ENCODE data around the gene PTK6. TPM values are rescaled to one million over a fixed set of nuclear protein-coding genes. Genes with fewer than 3 reads are reported as not detected.
"Not testable (repeated sequence)": the region's sequence is repeated elsewhere in the genome, so short reads cannot be mapped to it uniquely, and the experiment has no call there.

The PTK6 gene
- total RNA-seq, 3 donors from 2014 or later (not counting 1 experiment from before 2014, with no cell fraction given), result 0.16 to 0.48 TPM; not detected in 1

DNA sequence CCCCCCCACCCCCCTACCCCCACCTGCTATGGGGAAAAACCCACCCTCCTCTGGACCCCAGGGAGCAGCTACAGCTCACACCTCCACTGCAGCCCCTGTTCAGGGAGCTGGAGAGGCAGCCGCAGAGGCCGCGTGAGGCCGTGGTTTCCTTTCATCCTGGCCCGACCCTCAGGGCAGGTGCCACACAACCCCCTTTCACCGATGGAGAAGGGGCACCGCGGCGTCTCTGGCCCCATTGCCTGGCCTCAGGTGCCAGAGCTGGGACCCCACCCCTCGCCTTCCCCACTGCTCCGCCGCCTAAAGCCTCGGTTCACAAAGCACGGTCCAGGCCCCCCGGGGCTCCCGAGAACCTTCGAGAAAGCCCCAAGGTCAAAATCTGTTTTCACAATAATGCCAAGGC is 52.9 kb downstream of the PTK6 start:
- Histone ChIP-seq H3K9me3 (ENCODE audit: control insufficient read depth, insufficient read depth, low read length) (no peaks in the 10 kb centered on the region), H3K27ac (ENCODE audit: low read length) (no peak overlapping the region), H3K4me3 (ENCODE audit: low read length) (no peak overlapping the region), H3K27me3 (ENCODE audit: control insufficient read depth, insufficient read depth, low read length) (peaks cover 3% of the 10 kb centered on the region), H3K36me3 (ENCODE audit: control insufficient read depth, insufficient read depth, low read length) (no peaks in the 10 kb centered on the region), H3K4me1 (ENCODE audit: control insufficient read depth, insufficient read depth, low read length) (no peaks in the 10 kb centered on the region)
- Mint-ChIP-seq H3K9me3 (no peaks in the 10 kb centered on the region), H3K4me3 (no peak overlapping the region), H3K27ac (no peak overlapping the region), H3K36me3 (no peaks in the 10 kb centered on the region), H3K27me3 (ENCODE audit: low read depth in 2 of 2) (peaks cover 12 to 23% of the 10 kb centered on the region in 2 donors), H3K4me1 (no peaks in the 10 kb centered on the region)
- TF ChIP-seq, protein P1, sequence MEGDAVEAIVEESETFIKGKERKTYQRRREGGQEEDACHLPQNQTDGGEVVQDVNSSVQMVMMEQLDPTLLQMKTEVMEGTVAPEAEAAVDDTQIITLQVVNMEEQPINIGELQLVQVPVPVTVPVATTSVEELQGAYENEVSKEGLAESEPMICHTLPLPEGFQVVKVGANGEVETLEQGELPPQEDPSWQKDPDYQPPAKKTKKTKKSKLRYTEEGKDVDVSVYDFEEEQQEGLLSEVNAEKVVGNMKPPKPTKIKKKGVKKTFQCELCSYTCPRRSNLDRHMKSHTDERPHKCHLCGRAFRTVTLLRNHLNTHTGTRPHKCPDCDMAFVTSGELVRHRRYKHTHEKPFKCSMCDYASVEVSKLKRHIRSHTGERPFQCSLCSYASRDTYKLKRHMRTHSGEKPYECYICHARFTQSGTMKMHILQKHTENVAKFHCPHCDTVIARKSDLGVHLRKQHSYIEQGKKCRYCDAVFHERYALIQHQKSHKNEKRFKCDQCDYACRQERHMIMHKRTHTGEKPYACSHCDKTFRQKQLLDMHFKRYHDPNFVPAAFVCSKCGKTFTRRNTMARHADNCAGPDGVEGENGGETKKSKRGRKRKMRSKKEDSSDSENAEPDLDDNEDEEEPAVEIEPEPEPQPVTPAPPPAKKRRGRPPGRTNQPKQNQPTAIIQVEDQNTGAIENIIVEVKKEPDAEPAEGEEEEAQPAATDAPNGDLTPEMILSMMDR (IDR thresholded peaks at IDR 0.05), result no peak
- no peak for DNase-seq
- intact Hi-C loops (cut with micrococcal nuclease), result no loop called here
- no peak for ATAC-seq
- 49% methylated on average over 17 of the region's 17 CpGs for WGBS (ENCODE audit: insufficient coverage)

DNA sequence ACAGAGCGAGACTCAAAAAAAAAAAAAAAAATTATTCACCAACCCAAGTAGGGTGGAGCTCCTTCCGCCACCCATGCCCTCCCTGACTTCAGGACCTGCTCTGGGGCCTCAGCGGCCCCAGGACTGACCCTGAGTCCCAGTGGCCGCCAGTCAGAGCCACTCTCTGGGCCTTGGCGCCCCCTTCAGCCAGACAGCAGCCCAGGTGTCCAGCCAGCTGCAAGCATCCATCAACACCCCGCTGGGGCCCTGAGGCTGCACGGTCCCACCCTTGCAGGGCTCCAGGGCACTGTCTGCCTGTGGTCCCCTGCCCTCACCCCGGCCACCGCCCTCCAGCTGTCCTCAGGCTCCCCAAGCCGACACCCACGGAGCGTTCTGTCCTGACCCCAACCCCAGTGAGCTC is 53.3 kb downstream of the PTK6 start:
- H3K9me3 Mint-ChIP-seq, result no peaks in the 10 kb centered on the region
- TF ChIP-seq, protein P1 (IDR thresholded peaks at IDR 0.05), result no peak
- no peak overlapping the region for H3K4me3 Mint-ChIP-seq
- ATAC-seq (no peak), DNase-seq (no peak)
- Histone ChIP-seq H3K4me1 (ENCODE audit: control insufficient read depth, insufficient read depth, low read length) (no peaks in the 10 kb centered on the region), H3K27ac (ENCODE audit: low read length) (no peak overlapping the region), H3K27me3 (ENCODE audit: control insufficient read depth, insufficient read depth, low read length) (peaks cover 3% of the 10 kb centered on the region), H3K9me3 (ENCODE audit: control insufficient read depth, insufficient read depth, low read length) (no peaks in the 10 kb centered on the region), H3K4me3 (ENCODE audit: low read length) (no peak overlapping the region), H3K36me3 (ENCODE audit: control insufficient read depth, insufficient read depth, low read length) (no peaks in the 10 kb centered on the region)
- intact Hi-C loops (cut with micrococcal nuclease), result no loop called here
- H3K36me3 Mint-ChIP-seq, result no peaks in the 10 kb centered on the region
- H3K27ac Mint-ChIP-seq, result no peak overlapping the region
- WGBS (ENCODE audit: insufficient coverage), result 76% methylated on average over 12 of the region's 12 CpGs
- H3K4me1 Mint-ChIP-seq, result no peaks in the 10 kb centered on the region
- H3K27me3 Mint-ChIP-seq (ENCODE audit: low read depth in 2 of 2), result peaks cover 12 to 23% of the 10 kb centered on the region in 2 donors

DNA sequence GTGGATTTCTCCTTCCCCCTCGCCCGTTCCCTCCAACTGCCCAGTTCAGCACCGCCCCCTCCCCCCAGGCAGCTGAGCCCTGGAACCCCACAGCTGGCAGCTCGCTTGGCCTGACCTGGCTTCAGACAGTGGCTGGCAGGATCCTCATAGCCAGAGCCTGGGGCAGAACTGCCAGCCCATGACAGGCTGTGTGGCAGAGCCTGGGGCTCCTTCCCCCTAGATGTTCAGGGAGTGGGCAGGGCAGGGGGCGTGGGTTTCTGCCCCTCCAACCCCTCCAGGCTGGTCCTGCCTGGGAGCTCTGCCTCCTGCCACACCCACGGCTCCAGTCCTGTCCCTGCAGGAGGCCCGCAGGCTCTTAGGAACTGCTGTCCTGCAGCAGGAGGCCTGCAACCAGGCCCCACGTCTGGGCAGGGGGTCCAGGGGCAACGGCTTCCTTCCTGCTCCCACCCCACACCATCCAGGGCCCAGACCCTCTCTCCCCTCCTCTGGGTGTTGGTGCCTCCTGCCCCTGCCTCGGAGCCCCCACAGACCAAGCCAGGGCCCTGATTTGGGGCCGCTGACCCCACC is 55.1 kb downstream of the PTK6 start:
- no peaks in the 10 kb centered on the region for H3K36me3 Mint-ChIP-seq
- no peaks in the 10 kb centered on the region for H3K36me3 ChIP-seq (ENCODE audit: control insufficient read depth, insufficient read depth, low read length)
- peaks cover 2% of the 10 kb centered on the region for H3K27me3 ChIP-seq (ENCODE audit: control insufficient read depth, insufficient read depth, low read length)
- no peak overlapping the region for H3K27ac Mint-ChIP-seq
- H3K9me3 ChIP-seq (ENCODE audit: control insufficient read depth, insufficient read depth, low read length), result no peaks in the 10 kb centered on the region
- H3K4me3 ChIP-seq (ENCODE audit: low read length), result no peak overlapping the region
- WGBS (ENCODE audit: insufficient coverage), result 70% methylated on average over 11 of the region's 11 CpGs
- intact Hi-C loops (cut with micrococcal nuclease), result no loop called here
- no peak overlapping the region for H3K4me3 Mint-ChIP-seq
- no peaks in the 10 kb centered on the region for H3K4me1 ChIP-seq (ENCODE audit: control insufficient read depth, insufficient read depth, low read length)
- TF ChIP-seq, protein P1 (IDR thresholded peaks at IDR 0.05), result no peak
- ATAC-seq, result no peak
- DNase-seq, result no peak
- H3K27ac ChIP-seq (ENCODE audit: low read length), result no peak overlapping the region
- no peaks in the 10 kb centered on the region for H3K4me1 Mint-ChIP-seq
- H3K9me3 Mint-ChIP-seq, result no peaks in the 10 kb centered on the region
- peaks cover 12 to 29% of the 10 kb centered on the region in 2 donors for H3K27me3 Mint-ChIP-seq (ENCODE audit: low read depth in 2 of 2)

DNA sequence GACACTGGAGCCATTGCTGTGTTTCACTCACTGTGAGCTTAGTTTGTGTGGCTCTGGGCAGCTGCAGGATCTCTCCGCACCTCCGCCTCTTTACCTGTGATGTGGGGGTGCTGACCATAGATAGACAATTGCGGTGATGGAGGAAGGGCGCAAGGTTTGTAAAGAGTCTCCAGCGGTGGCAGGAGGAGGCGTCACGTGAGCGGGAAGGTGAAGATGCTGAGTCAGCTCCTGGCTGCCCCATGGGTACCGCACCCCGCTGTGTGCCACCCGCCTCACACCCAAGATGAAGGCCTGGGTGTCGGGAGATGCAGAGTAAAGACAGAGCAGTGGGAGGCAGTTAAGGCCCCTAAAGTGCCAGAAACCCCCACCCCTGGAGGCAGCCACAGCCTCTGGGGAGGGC is 55.7 kb downstream of the PTK6 start:
- H3K27ac ChIP-seq (ENCODE audit: low read length), result no peak overlapping the region
- peaks cover 5% of the 10 kb centered on the region for H3K27me3 ChIP-seq (ENCODE audit: control insufficient read depth, insufficient read depth, low read length)
- Mint-ChIP-seq H3K36me3 (no peaks in the 10 kb centered on the region), H3K9me3 (no peaks in the 10 kb centered on the region), H3K4me3 (no peak overlapping the region), H3K27ac (no peak overlapping the region), H3K27me3 (ENCODE audit: low read depth in 2 of 2) (peaks cover 12 to 29% of the 10 kb centered on the region in 2 donors), H3K4me1 (no peaks in the 10 kb centered on the region)
- no peaks in the 10 kb centered on the region for H3K4me1 ChIP-seq (ENCODE audit: control insufficient read depth, insufficient read depth, low read length)
- H3K4me3 ChIP-seq (ENCODE audit: low read length), result no peak overlapping the region
- no peaks in the 10 kb centered on the region for H3K9me3 ChIP-seq (ENCODE audit: control insufficient read depth, insufficient read depth, low read length)
- no peak for DNase-seq
- ATAC-seq, result no peak
- no peaks in the 10 kb centered on the region for H3K36me3 ChIP-seq (ENCODE audit: control insufficient read depth, insufficient read depth, low read length)
- intact Hi-C loops (cut with micrococcal nuclease), result no loop called here
- TF ChIP-seq, protein P1 (IDR thresholded peaks at IDR 0.05), result no peak
- WGBS (ENCODE audit: insufficient coverage), result 66% methylated on average over 12 of the region's 12 CpGs

DNA sequence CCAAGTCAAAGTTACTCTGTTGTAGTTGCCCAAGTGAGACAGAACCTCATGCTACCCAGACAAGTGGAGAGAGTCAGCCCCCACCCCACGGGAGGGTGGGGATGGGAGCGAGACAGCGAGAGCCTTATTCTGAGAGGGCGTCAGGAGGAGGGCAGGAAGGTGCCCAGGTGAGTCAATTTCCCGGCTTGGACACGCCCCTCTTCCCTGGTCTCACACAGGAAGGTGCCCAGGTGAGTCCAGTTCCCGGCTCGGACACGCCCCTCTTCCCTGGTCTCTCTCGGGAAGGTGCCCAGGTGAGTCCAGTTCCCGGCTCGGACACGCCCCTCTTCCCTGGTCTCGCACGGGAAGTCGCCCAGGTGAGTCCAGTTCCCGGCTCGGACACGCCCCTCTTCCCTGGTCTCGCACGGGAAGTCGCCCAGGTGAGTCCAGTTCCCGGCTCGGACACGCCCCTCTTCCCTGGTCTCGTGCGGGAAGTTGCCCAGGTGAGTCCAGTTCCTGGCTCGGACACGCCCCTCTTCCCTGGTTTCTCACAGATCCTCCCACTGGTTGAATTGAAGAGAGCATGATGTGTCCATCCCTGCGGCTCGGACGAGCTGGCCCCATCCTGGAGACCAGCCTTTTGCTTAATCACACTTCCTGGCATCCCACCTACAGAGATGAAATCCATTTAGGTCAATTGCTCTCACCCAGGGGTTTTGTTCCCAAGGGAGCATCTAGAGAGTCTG is 57.3 kb downstream of the PTK6 start:
- intact Hi-C loops (cut with micrococcal nuclease), result loop anchor here (2.0 kb wide), 1 partner anchor 17 kb away; no protein-coding TSS in a partner anchor
- H3K36me3 Mint-ChIP-seq; H3K4me3 ChIP-seq (ENCODE audit: low read length); H3K9me3 Mint-ChIP-seq; H3K4me1 ChIP-seq (ENCODE audit: control insufficient read depth, insufficient read depth, low read length); H3K4me1 Mint-ChIP-seq; DNase-seq; H3K27ac Mint-ChIP-seq; H3K9me3 ChIP-seq (ENCODE audit: control insufficient read depth, insufficient read depth, low read length); H3K4me3 Mint-ChIP-seq; H3K36me3 ChIP-seq (ENCODE audit: control insufficient read depth, insufficient read depth, low read length); H3K27ac ChIP-seq (ENCODE audit: low read length); ATAC-seq: not testable (repeated sequence)
- WGBS (ENCODE audit: insufficient coverage), result 72% methylated on average over 32 of the region's 32 CpGs
- peaks cover 25 to 29% of the 10 kb centered on the region in 2 donors for H3K27me3 Mint-ChIP-seq (ENCODE audit: low read depth in 2 of 2)
- peaks cover 11% of the 10 kb centered on the region for H3K27me3 ChIP-seq (ENCODE audit: control insufficient read depth, insufficient read depth, low read length)
